ENCODE results near the gene ZNF786.
"Not testable (repeated sequence)": the region's sequence is repeated elsewhere in the genome, so short reads cannot be mapped to it uniquely, and the experiment has no call there.

Gene ZNF786

GRCh38 chr7:149081914-149082313, 8.6 kb downstream of the ZNF786 start:
- DNase-seq (ENCODE audit: low read depth): no peak

- no peak for DNase-seq (ENCODE audit: low read depth)
Measured at GRCh38 chr7:149077594-149077993, 12.9 kb downstream of the ZNF786 start.

- DNase-seq (ENCODE audit: low read depth): no peak
Measured at GRCh38 chr7:149075286-149075685, 15.2 kb downstream of the ZNF786 start.

- DNase-seq (ENCODE audit: low read depth): no peak
Measured at GRCh38 chr7:149074116-149074885, 16.2 kb downstream of the ZNF786 start.

GRCh38 chr7:149072438-149072775, 18.1 kb downstream of the ZNF786 start:
- DNase-seq (ENCODE audit: low read depth): no peak

- peak; percentile 29 for DNase-seq (ENCODE audit: low read depth)
Measured at GRCh38 chr7:149071641-149072437, 18.7 kb downstream of the ZNF786 start.

- DNase-seq (ENCODE audit: low read depth): no peak
Measured at GRCh38 chr7:149071182-149071635, 19.3 kb downstream of the ZNF786 start.

- DNase-seq (ENCODE audit: low read depth): no peak
Measured at GRCh38 chr7:149070372-149071125, 20.0 kb downstream of the ZNF786 start.

GRCh38 chr7:149067869-149068268, 22.6 kb downstream of the ZNF786 start:
- DNase-seq (ENCODE audit: low read depth): no peak

GRCh38 chr7:149063476-149063875, 27.0 kb downstream of the ZNF786 start:
- no peak for DNase-seq (ENCODE audit: low read depth)

- DNase-seq (ENCODE audit: low read depth): not testable (repeated sequence)
Measured at GRCh38 chr7:149062217-149062899, 28.2 kb downstream of the ZNF786 start.

- no peak for DNase-seq (ENCODE audit: low read depth)
Measured at GRCh38 chr7:149060156-149060555, 30.4 kb downstream of the ZNF786 start.

- no peak for DNase-seq (ENCODE audit: low read depth)
Measured at GRCh38 chr7:149053885-149054284, 36.6 kb downstream of the ZNF786 start.

- DNase-seq (ENCODE audit: low read depth): no peak
Measured at GRCh38 chr7:149053384-149053783, 37.1 kb downstream of the ZNF786 start.

- DNase-seq (ENCODE audit: low read depth): no peak
Measured at GRCh38 chr7:149050941-149051340, 39.6 kb downstream of the ZNF786 start.

GRCh38 chr7:149048805-149049204, 41.7 kb downstream of the ZNF786 start:
- no peak for DNase-seq (ENCODE audit: low read depth)

GRCh38 chr7:149046416-149046815, 44.1 kb downstream of the ZNF786 start:
- no peak for DNase-seq (ENCODE audit: low read depth)

GRCh38 chr7:149043936-149044335, 46.6 kb downstream of the ZNF786 start:
- no peak for DNase-seq (ENCODE audit: low read depth)

GRCh38 chr7:149041350-149041749, 49.2 kb downstream of the ZNF786 start:
- DNase-seq (ENCODE audit: low read depth): no peak

- DNase-seq (ENCODE audit: low read depth): not testable (repeated sequence)
Measured at GRCh38 chr7:149038641-149039040, 51.9 kb downstream of the ZNF786 start.

GRCh38 chr7:149036676-149037075, 53.8 kb downstream of the ZNF786 start:
- DNase-seq (ENCODE audit: low read depth): no peak

GRCh38 chr7:149031353-149031910, 59.1 kb downstream of the ZNF786 start:
- no peak for DNase-seq (ENCODE audit: low read depth)
